GM12864 (cell line): Measurements from ENCODE around the gene AADACL2.

Experiments used
- DNase-seq: peaks from one replicate; pipeline ENCODE4 v3.0.0-alpha.2; 2011; ENCODE audit warnings: low read depth
- H3K4me3 ChIP-seq: 2 replicates; pipeline ENCODE4 v1.5.1; 2011; ENCODE audit warnings: mild to moderate bottlenecking, low read depth, low read length, control low read depth
- TF ChIP-seq, protein P1 (sequence below): IDR thresholded peaks from 2 replicates; pipeline ENCODE4 v1.5.1; 2011; ENCODE audit warnings: low read depth, mild to moderate bottlenecking, moderate library complexity, low read length, control low read depth, inconsistent platforms; ENCODE audit errors: missing control alignments

The AADACL2 gene

DNA sequence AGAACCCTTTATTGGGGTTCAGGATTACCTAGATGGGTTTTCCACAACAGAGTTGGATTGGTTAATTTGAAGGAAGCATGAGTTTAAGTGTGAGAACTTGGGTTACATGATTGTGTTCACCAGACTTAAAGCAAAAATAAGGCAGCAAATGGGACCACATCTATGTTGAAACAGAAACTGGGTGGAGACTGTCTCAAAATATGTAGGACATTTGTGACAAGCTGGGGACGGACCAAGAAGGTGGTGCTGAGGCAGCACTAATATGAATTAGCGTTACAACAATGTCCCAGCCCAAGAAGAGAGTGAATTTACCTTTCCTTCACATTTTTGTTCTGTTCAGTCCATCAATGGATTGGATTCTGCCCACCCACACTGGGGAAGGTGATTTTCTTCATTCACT is 866 bp upstream of the AADACL2 start:
- TF ChIP-seq, protein P1, sequence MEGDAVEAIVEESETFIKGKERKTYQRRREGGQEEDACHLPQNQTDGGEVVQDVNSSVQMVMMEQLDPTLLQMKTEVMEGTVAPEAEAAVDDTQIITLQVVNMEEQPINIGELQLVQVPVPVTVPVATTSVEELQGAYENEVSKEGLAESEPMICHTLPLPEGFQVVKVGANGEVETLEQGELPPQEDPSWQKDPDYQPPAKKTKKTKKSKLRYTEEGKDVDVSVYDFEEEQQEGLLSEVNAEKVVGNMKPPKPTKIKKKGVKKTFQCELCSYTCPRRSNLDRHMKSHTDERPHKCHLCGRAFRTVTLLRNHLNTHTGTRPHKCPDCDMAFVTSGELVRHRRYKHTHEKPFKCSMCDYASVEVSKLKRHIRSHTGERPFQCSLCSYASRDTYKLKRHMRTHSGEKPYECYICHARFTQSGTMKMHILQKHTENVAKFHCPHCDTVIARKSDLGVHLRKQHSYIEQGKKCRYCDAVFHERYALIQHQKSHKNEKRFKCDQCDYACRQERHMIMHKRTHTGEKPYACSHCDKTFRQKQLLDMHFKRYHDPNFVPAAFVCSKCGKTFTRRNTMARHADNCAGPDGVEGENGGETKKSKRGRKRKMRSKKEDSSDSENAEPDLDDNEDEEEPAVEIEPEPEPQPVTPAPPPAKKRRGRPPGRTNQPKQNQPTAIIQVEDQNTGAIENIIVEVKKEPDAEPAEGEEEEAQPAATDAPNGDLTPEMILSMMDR, result no peak
- no peak for DNase-seq
- no peak overlapping the region for H3K4me3 ChIP-seq

DNA sequence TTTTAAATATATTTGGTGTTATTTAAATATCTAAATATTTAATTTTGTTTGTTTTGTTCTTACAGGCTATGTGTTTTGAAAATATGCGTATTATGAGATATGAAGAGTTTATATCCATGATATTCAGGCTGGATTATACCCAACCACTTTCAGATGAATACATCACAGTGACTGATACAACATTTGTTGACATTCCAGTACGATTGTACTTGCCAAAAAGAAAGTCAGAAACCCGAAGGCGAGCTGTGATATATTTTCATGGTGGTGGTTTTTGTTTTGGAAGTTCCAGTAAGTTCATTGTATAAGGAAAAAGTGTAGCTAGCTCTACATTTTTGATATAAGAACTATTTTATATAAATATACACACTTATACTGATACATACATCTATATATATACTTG is 6.9 kb downstream of the AADACL2 start:
- no peak for DNase-seq

DNA sequence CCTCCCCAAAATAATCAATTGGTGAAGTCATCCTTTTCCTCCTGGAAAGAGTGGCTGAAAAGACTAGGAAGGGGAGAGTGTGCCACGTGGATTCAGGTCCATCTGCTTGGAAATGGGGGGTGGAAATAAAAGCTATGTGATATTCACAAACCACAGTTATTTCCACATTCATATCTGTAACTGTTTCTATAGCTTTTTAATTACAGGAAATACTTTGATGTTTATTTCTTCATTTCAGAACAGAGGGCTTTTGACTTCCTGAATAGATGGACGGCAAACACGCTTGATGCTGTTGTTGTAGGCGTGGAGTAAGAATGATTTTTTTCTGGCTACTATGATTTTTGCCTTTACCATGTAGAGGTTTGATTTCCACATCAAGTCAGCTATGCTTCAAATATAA is 10.1 kb downstream of the AADACL2 start:
- TF ChIP-seq, protein P1, result no peak
- no peak overlapping the region for H3K4me3 ChIP-seq
- DNase-seq, result no peak

More for the DNA sequence above, 6.9 kb downstream of the AADACL2 start:
- TF ChIP-seq, protein P1, result no peak
- no peak overlapping the region for H3K4me3 ChIP-seq

DNA sequence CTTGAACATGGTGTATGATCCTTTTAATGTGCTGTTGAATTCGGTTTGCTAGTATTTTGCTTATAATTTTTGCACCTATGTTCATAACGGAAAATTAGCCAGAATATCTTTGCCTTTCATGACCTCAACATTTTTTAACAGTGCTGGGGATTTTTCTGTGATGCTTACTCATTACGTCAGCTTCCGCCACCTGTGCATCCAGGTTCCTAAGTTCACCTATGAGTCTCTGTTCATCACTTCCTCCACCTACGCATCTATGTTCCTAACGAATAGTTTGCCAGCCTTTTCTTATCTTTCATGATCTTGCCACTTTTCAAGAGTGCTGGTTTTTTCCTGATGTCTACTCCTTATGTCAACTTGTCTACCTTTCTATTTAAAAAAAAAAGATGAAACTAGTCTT is 16.5 kb downstream of the AADACL2 start:
- H3K4me3 ChIP-seq, result no peak overlapping the region
- TF ChIP-seq, protein P1, result no peak
- no peak for DNase-seq

DNA sequence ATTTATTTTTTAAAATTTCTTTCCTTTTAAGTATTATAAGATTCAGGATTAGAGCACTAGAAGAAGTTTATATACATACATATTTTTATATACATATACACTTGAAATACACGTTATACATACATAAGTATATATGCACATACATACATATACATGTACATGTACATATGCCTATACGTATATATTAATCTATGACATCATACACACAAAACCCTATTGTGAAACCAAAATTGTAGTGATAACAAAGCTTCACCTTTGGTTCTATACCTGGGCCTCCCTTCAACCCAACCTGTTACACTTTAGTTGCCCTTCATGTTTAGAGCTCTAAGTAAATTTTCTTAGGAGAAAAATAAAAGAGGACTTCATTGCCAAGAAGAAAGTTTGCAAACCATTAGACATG is 17.0 kb downstream of the AADACL2 start:
- TF ChIP-seq, protein P1, result no peak
- H3K4me3 ChIP-seq, result no peak overlapping the region

DNA sequence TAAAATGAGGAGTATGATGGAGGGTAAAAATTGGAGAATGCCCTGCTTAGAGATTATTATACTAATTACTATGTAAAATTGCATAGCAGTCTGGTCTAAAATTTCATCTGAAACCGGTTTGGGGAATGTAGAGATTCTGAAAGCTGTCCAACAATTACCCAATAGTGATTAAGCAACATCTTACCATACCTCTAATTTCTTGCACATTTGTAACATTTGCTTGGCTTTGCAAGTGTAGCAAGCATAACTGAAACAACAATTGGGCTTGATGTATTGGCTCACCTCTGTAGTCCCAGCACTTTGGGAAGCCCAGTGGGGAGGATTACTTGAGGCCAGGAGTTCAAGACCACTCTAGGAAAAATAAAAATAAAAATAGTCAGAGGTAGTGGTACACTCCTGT is 17.4 kb downstream of the AADACL2 start:
- no peak overlapping the region for H3K4me3 ChIP-seq
- DNase-seq, result no peak
- TF ChIP-seq, protein P1, result no peak

More for the DNA sequence above, 17.0 kb downstream of the AADACL2 start:
- no peak for DNase-seq

DNA sequence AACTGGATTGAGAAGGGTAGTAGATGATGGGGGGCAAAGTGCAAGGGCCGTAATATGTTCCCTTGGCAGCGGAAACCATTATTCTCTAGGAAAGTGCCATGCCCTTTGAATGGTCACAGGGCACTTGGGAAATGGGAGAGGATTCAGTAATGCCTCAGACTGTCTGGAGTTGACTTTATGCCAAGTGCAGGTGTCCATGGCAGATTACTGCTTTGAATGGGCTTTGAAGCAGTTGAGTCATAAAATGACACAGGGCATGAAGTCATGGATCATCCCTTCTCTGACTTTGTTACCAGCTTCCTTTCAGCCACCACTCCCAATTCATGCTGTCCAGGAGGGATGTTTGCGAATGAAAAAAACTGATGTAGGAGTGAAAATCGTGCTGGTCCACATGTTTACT is 20.1 kb downstream of the AADACL2 start:
- H3K4me3 ChIP-seq, result no peak overlapping the region
- DNase-seq, result no peak
- TF ChIP-seq, protein P1, result no peak
